Neutrophil (primary cell): ENCODE data around the gene FXN.

ENCODE experiments used
- H3K27ac ChIP-seq: fragments of 200-600 bp; sonication (generic); 2 replicates; pipeline ENCODE4 v1.5.1; 2016; ENCODE audit warnings: mild to moderate bottlenecking, moderate library complexity
- H3K27me3 ChIP-seq: fragments of 200-600 bp; sonication (generic); 2 replicates; pipeline ENCODE4 v1.6.0; 2016; ENCODE audit warnings: mild to moderate bottlenecking
- H3K36me3 ChIP-seq: fragments of 200-600 bp; sonication (generic); 2 replicates; pipeline ENCODE4 v1.5.1; 2017
- H3K4me1 ChIP-seq, 2 experiments: fragments of 200-600 bp in 1 of 2; sonication (generic) in 1 of 2; 1 replicate in 1 of 2; 2 replicates in 1 of 2; pipeline versions ENCODE4 v1.5.1 to v1.6.1; 2013 to 2016; ENCODE audit warnings: low read depth in 1 of 2, low read length in 1 of 2, mild to moderate bottlenecking in 1 of 2, moderate library complexity in 1 of 2; ENCODE audit not compliant: control insufficient read depth in 1 of 2, insufficient read depth in 1 of 2
- H3K4me3 ChIP-seq, 2 experiments: fragments of 200-600 bp in 1 of 2; sonication (generic) in 1 of 2; 1 replicate in 1 of 2; 2 replicates in 1 of 2; pipeline ENCODE4 v1.5.1; 2013 to 2016; ENCODE audit warnings: low read depth in 1 of 2, low read length in 1 of 2, mild to moderate bottlenecking in 1 of 2, moderate library complexity in 1 of 2
- H3K9me3 ChIP-seq: fragments of 200-600 bp; sonication (generic); 2 replicates; pipeline ENCODE4 v1.5.1; 2016
- TF ChIP-seq, protein P1 (sequence below): fragments of 200-600 bp; sonication (generic); IDR thresholded peaks from 2 replicates; pipeline ENCODE4 v1.5.1; 2016; ENCODE audit warnings: antibody characterized with exemption

Gene FXN

DNA sequence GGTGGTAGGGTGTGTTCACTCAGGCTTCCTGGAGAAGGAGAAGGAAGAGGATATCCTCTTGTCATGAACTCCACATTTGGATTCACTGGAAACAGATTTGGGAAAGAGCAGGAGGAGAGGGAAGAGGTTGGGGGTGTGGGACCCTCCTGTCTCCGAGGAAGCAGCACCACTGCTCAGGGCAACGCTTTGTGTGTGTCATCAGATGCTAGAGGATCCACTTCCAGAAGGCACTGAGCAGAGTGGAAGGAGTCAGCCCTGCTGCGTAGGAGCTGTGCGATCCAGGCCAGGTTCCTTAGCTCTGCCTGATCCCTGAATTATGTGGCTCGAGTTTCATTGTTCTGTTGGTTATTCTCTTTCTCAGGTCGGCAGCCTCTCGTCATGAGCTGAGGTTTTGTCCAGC, 101.2 kb downstream of the FXN start:
- no peaks in the 10 kb centered on the region for H3K9me3 ChIP-seq
- TF ChIP-seq, protein P1, sequence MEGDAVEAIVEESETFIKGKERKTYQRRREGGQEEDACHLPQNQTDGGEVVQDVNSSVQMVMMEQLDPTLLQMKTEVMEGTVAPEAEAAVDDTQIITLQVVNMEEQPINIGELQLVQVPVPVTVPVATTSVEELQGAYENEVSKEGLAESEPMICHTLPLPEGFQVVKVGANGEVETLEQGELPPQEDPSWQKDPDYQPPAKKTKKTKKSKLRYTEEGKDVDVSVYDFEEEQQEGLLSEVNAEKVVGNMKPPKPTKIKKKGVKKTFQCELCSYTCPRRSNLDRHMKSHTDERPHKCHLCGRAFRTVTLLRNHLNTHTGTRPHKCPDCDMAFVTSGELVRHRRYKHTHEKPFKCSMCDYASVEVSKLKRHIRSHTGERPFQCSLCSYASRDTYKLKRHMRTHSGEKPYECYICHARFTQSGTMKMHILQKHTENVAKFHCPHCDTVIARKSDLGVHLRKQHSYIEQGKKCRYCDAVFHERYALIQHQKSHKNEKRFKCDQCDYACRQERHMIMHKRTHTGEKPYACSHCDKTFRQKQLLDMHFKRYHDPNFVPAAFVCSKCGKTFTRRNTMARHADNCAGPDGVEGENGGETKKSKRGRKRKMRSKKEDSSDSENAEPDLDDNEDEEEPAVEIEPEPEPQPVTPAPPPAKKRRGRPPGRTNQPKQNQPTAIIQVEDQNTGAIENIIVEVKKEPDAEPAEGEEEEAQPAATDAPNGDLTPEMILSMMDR: no peak

GRCh38 chr9:69137311-69137710, 101.8 kb downstream of the FXN start:
- TF ChIP-seq, protein P1: no peak
- H3K27ac ChIP-seq: no peak overlapping the region
- no peaks in the 10 kb centered on the region for H3K36me3 ChIP-seq
- no peaks in the 10 kb centered on the region for H3K4me1 ChIP-seq
- no peaks in the 10 kb centered on the region for H3K9me3 ChIP-seq
- H3K4me3 ChIP-seq: no peak overlapping the region
- no peaks in the 10 kb centered on the region for H3K27me3 ChIP-seq

More for the DNA sequence above, 101.2 kb downstream of the FXN start:
- Histone ChIP-seq H3K27me3 (no peaks in the 10 kb centered on the region), H3K36me3 (no peaks in the 10 kb centered on the region), H3K4me1 (no peaks in the 10 kb centered on the region), H3K4me3 (no peak overlapping the region), H3K27ac (no peak overlapping the region)

DNA sequence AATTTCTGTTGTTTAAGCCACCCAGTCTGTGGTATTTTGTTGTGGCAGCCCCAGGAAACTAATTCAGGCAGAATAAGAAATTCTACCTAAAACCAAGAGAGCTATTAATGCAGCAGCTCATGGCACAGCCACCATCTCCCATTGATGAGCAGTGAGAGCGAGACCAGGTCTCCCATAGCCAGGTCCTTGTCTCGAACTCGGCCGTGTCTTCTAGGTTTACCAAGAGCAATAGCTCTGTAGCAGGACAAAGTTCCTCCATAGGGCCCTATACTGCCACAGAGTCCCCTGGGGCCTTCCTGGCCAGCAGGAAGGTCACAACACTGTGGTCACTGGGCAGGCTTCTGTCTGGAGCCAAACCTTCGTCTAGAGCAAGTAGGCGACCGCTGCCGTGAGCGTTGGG, 104.0 kb downstream of the FXN start:
- Histone ChIP-seq H3K27ac (no peak overlapping the region), H3K9me3 (no peaks in the 10 kb centered on the region)

DNA sequence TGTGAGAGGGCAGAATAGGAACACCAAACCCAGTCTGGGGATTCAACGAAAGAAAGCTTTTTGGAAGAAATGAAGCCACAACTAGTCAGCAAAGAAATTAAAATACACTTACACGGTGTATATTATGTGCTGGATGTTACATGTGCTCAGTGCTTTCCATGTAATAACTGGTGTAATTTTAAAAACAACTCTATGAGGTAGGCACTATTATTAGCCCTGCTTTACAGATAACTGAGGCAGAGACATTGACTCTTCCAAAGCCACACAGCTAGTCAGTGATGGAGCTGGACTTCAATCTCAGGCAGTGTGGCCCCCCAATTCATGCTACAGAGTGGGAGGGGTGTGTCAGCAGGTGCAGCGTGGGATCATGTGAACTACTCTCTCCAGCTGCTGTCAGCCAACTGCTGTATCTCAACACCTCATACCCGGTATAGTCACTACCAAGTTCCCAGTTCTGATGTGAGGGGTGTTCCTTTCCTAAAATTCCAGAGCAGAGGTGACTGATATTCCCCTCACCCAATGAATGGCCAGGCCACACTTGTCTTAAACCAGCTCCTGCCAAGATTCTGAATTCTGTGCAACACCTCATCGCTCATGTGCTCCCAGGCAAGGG, 104.7 kb downstream of the FXN start:
- H3K9me3 ChIP-seq: no peaks in the 10 kb centered on the region
- H3K36me3 ChIP-seq: no peaks in the 10 kb centered on the region
- no peaks in the 10 kb centered on the region for H3K27me3 ChIP-seq
- H3K4me1 ChIP-seq: no peaks in the 10 kb centered on the region
- H3K27ac ChIP-seq: no peak overlapping the region
- TF ChIP-seq, protein P1: no peak
- no peak overlapping the region for H3K4me3 ChIP-seq

More for the DNA sequence above, 104.0 kb downstream of the FXN start:
- Histone ChIP-seq H3K4me1 (no peaks in the 10 kb centered on the region), H3K4me3 (no peak overlapping the region), H3K27me3 (no peaks in the 10 kb centered on the region), H3K36me3 (no peaks in the 10 kb centered on the region)
- TF ChIP-seq, protein P1: no peak

DNA sequence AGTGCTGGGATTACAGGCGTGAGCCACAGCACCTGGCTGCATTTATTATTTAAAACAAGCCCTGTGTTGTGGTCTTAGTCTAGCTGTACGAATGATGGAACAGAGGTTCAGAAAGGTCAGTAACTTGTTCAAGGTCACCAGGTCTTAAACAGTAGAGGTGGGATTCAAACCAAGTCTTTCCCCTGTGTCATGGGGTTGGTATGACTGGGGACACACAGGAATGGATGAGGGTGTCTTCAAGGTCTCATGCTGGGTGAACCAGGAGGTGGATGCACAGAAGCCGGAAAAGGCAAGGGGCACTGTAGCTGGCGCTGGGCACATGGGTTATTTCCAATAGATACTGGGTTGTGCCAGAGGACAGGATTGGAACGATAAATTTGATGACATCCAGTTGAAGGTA, 106.3 kb downstream of the FXN start:
- Histone ChIP-seq H3K27me3 (no peaks in the 10 kb centered on the region), H3K36me3 (no peaks in the 10 kb centered on the region), H3K4me1 (no peaks in the 10 kb centered on the region), H3K4me3 (no peak overlapping the region), H3K27ac (no peak overlapping the region), H3K9me3 (no peaks in the 10 kb centered on the region)
- TF ChIP-seq, protein P1: no peak
